RWPE2 (cell line): ENCODE measurements around the gene TAS2R1.

Experiments used
- ATAC-seq: fragments of 200-7000 bp; cut with Tn5 transposase; 3 replicates; pipeline ENCODE4 v1.9.1; 2021; ENCODE audit warnings: low read depth
- DNase-seq: peaks from one replicate; pipeline ENCODE4 v3.0.0-alpha.2; 2020; ENCODE audit warnings: low spot score
- H3K27ac ChIP-seq: fragments of 450-650 bp; 2 replicates; pipeline ENCODE4 v1.5.1; 2017; ENCODE audit warnings: mild to moderate bottlenecking; ENCODE audit not compliant: poor library complexity, severe bottlenecking
- H3K27me3 ChIP-seq: fragments of 250-450 bp; sonication (Bioruptor Pico); 2 replicates; pipeline ENCODE4 v1.5.1; 2021; ENCODE audit warnings: mild to moderate bottlenecking, moderate library complexity; ENCODE audit not compliant: insufficient read depth, poor library complexity, severe bottlenecking
- H3K36me3 ChIP-seq: fragments of 250-450 bp; sonication (Bioruptor Pico); 2 replicates; pipeline ENCODE4 v1.5.1; 2020; ENCODE audit warnings: low read depth, mild to moderate bottlenecking, moderate library complexity
- H3K4me1 ChIP-seq: fragments of 250-450 bp; sonication (Bioruptor Pico); 2 replicates; pipeline ENCODE4 v1.5.1; 2021; ENCODE audit warnings: mild to moderate bottlenecking, moderate library complexity; ENCODE audit not compliant: insufficient read depth, poor library complexity, severe bottlenecking
- H3K4me3 ChIP-seq: fragments of 250-450 bp; sonication (Bioruptor Pico); 2 replicates; pipeline ENCODE4 v1.5.1; 2021; ENCODE audit warnings: mild to moderate bottlenecking, moderate library complexity; ENCODE audit not compliant: severe bottlenecking
- H3K9me3 ChIP-seq: fragments of 250-450 bp; sonication (Bioruptor Pico); 2 replicates; pipeline ENCODE4 v1.5.1; 2021; ENCODE audit warnings: mild to moderate bottlenecking, moderate library complexity; ENCODE audit not compliant: severe bottlenecking
- CTCF ChIP-seq: fragments of 450-650 bp; IDR thresholded peaks from one replicate; pipeline ENCODE4 v1.5.1; 2017; ENCODE audit warnings: mild to moderate bottlenecking, moderate library complexity; ENCODE audit not compliant: poor library complexity, severe bottlenecking

Gene TAS2R1

GRCh38 chr5:9630251-9630650, at the start of gene TAS2R1:
TAS2R1 (minus strand) TSS chr5:9630351; CDS start chr5:9630032, 319 bp downstream.
- no peaks in the 10 kb centered on the region for H3K36me3 ChIP-seq
- peaks cover 5% of the 10 kb centered on the region for H3K9me3 ChIP-seq
- DNase-seq (no peak), ATAC-seq (no peak)
- TF ChIP-seq CTCF, result no peak
- H3K27ac ChIP-seq, result no peak within 1 kb of the TSS
- H3K27me3 ChIP-seq, result no peaks in the 10 kb centered on the region
- H3K4me1 ChIP-seq, result no peaks in the 10 kb centered on the region
- H3K4me3 ChIP-seq, result no peak within 1 kb of the TSS

GRCh38 chr5:9670371-9670770, 40.2 kb upstream of the TAS2R1 start:
- Histone ChIP-seq H3K4me1 (no peaks in the 10 kb centered on the region), H3K36me3 (no peaks in the 10 kb centered on the region), H3K4me3 (no peak overlapping the region), H3K27ac (no peak overlapping the region), H3K9me3 (no peaks in the 10 kb centered on the region), H3K27me3 (no peaks in the 10 kb centered on the region)
- DNase-seq (no peak), ATAC-seq (no peak)
- no peak for TF ChIP-seq CTCF

- Histone ChIP-seq H3K36me3 (no peaks in the 10 kb centered on the region), H3K4me1 (no peaks in the 10 kb centered on the region), H3K4me3 (no peak overlapping the region), H3K27me3 (peaks cover 4% of the 10 kb centered on the region), H3K9me3 (no peaks in the 10 kb centered on the region), H3K27ac (no peak overlapping the region)
- no peak for TF ChIP-seq CTCF
- no peak for DNase-seq
- no peak for ATAC-seq
Measured at GRCh38 chr5:9667906-9668305, 37.8 kb upstream of the TAS2R1 start.

GRCh38 chr5:9663891-9664290, 33.7 kb upstream of the TAS2R1 start:
- no peak overlapping the region for H3K27ac ChIP-seq
- H3K4me1 ChIP-seq, result no peaks in the 10 kb centered on the region
- no peak for TF ChIP-seq CTCF
- no peaks in the 10 kb centered on the region for H3K36me3 ChIP-seq
- H3K27me3 ChIP-seq, result peaks cover 11% of the 10 kb centered on the region
- ATAC-seq (no peak), DNase-seq (no peak)
- H3K4me3 ChIP-seq, result no peak overlapping the region
- no peaks in the 10 kb centered on the region for H3K9me3 ChIP-seq

GRCh38 chr5:9661316-9662015, 31.3 kb upstream of the TAS2R1 start:
- Histone ChIP-seq H3K27ac (no peak overlapping the region), H3K27me3 (peaks cover 11% of the 10 kb centered on the region), H3K36me3 (no peaks in the 10 kb centered on the region), H3K9me3 (no peaks in the 10 kb centered on the region), H3K4me1 (no peaks in the 10 kb centered on the region), H3K4me3 (no peak overlapping the region)
- TF ChIP-seq CTCF, result no peak
- DNase-seq (no peak), ATAC-seq (no peak)
